GM18861 (cell line): ENCODE results near the gene PITRM1.
"Not testable (repeated sequence)": the region's sequence is repeated elsewhere in the genome, so short reads cannot be mapped to it uniquely, and the experiment has no call there.

Experiments used
- ATAC-seq: cut with Tn5 transposase; IDR thresholded peaks from one replicate; pipeline ENCODE4 v1.9.1; 2021; ENCODE audit not compliant: unreplicated experiment

Gene PITRM1

DNA sequence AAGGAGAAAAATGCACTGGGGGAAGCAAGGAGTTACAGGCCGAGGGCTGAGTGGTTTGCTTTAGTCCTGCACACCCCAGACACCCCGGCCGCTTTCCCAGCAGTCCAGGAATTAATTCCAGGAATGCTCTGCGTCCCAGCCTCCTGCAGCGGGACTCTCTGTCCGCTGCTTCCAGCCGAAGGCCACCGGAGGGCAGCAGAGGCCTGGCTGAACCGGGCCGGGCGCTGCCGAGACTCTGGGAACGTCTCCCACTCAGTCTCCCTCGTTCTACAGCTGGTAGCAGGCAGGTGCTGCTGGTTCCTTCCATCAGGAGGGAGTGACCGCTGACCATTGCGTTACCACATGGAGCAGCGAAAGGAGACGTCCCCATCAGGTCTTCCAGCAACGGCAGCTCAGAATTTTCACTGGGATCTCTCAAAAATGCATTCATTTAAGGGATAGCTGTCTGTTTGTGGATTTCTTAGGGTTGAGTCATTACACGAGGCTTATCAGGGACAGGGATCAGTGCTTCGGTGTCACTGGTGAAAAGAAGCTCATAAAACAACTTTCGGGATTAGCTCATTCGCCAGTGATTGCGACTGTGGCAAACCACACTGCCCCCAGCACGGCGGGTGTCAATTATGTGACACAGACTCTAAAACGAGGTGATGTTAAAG, 24.9 kb upstream of the PITRM1 start:
- no peak for ATAC-seq

GRCh38 chr10:3196958-3197347, 24.4 kb upstream of the PITRM1 start:
- ATAC-seq: no peak

DNA sequence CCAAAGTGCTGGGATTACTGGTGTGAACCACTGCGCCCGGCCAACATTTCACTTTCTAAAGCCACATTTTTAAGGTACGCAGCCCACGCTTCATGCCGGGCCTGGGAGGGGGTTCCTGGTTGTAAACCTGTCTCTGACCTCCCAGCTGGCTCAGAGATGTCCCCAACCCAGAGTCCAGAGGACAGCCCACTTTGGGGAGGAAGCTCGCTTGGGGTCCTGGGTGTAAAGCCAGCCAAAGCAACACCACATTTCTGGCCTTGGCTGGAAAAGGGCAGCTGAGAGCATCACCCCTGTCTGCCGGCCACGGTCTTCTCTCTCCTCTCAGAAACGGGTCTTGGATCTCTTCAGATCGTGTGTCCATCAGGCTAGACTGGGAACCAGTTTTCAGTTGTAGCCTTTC, 23.9 kb upstream of the PITRM1 start:
- no peak for ATAC-seq

- ATAC-seq: no peak
These were observed 23.1 kb upstream of the PITRM1 start for GRCh38 chr10:3195726-3196125.

- ATAC-seq: no peak
These were observed 22.7 kb upstream of the PITRM1 start for GRCh38 chr10:3195286-3195685.

GRCh38 chr10:3194871-3195270, 22.3 kb upstream of the PITRM1 start:
- ATAC-seq: no peak

DNA sequence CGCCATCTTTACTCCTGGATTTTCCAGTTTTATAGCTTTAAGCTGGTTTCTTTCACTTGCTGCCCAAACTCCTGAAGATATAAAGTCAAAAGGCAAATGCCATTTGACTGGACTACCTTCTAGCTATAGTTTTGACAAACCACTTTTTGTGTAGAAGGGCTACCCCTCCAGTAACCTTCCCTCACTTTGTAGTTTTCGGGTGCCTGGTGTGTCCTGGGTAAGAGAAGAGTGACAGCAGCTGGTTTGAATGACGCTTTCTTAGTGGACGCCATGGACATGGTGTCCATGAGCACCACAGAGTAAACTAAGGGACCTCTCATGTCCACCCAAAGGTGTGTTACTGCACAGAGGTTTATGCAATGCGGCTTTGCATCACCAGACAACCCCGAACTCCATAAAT, 21.2 kb upstream of the PITRM1 start:
- ATAC-seq: no peak

DNA sequence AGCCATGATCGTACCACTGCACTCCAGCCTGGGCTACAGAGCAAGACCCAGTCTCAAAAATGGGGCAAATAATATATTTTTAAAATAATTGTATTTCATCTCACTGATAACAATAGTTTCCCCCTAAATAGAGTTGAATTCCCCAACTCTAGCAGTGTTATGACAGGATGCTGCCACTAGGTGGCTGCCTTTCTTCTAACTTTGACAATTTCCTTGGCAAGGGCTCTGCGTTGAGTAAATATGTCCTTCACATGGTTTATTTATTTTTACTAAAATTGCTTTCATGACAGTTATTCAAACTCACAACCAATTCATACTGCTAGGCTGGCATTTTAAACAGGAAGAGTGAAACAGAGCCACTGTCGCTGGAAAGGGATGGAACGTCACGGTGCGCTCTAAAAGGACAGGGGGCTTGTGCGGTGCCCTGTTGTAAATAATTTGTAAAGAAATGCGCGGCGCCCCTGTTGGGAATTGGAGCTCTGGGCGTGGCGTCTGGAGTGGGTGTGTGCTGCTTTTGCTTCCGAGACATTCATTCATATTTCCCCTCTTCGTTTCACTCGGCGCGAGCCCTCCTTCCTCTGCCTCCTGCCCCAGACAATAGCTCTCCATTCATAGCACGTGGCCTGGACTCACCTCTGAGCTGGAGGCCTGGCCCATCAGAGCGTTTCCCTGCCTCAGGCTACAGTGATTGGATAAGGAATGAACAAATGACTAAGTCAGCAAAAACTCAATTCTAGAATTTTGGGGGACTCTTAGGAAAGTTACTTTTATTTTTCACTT, 20.5 kb upstream of the PITRM1 start:
- no peak for ATAC-seq

DNA sequence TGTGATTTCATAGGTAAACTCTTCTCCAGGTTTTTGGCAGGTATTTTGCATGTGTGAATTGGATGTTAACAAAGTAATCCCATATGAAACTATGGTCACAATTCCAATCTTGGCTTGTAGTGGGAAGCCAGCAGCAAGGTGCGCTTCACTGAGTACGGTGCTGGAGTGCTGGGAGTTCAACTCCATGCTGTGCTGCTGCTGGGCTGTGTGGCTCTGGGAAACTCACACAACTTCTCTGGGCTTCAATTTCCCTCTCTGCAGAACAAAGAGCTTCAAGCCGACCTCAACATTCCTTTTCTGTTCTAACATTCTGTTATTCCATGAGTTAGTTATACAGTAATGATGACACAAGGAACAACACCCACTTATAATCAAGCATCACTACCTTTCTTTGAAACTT, 18.2 kb upstream of the PITRM1 start:
- ATAC-seq: no peak

- ATAC-seq: not testable (repeated sequence)
These were observed 14.6 kb upstream of the PITRM1 start for GRCh38 chr10:3187229-3187628.

GRCh38 chr10:3186368-3186767, 13.8 kb upstream of the PITRM1 start:
- ATAC-seq: no peak

DNA sequence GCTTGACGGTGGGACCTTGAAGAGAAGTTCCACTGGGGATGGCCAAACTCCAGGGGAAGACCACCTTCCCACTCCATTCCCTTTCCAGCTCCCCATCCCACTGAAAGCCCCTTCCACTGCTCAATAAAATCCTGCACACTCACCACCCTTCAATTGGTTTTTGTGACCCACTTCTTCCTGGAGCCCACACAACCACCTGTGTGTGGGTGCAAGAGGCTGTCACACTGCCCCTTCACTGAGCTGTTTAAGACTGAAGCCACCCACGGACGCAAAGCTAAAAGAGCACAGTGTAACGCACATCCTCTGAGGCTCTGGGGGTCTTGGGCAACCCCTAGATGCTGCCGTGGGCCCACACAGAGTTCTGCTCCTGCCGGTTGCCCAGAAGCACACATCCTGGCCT, 12.8 kb upstream of the PITRM1 start:
- ATAC-seq: no peak

- no peak for ATAC-seq
These were observed 7.9 kb upstream of the PITRM1 start for GRCh38 chr10:3180355-3181025.

GRCh38 chr10:3179174-3179573, 6.6 kb upstream of the PITRM1 start:
- ATAC-seq: no peak

GRCh38 chr10:3178042-3178441, 5.5 kb upstream of the PITRM1 start:
- no peak for ATAC-seq

DNA sequence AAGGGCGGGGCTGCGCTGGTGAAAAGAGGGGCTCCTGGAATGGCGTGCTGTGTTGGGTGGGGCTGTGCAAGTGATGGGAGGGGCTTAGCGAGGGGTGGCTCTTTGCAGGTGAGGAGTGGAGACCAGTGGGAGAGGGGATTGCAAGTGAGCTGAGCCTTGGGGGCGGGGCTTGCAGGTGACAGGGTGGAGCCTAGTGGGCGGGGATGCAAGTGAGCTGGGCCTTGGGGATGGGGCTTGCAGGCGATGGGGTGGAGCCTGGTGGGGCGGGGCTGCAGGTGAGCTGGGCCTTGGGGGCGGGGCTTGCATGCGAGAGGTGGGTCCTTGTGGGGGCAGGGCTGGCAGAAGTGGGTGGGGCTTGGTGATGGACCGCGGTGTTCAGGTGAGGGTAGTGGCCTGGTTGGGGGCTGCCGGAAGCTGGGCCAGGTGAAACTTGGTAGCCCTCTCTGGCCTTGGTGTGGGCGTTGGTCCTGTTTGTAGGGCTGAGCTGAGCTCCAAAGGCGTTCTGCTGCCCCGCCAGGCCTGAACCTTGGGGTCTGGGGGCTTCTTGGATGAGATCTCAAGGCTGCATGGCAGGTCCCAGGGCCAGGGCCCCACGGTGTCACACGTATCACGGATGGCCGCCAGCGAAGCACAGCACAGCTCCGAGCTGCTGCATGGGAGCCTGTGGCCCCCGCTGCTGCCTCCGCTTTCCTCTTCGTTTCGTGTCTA, 743 bp upstream of the PITRM1 start:
- ATAC-seq: peak; percentile 3

DNA sequence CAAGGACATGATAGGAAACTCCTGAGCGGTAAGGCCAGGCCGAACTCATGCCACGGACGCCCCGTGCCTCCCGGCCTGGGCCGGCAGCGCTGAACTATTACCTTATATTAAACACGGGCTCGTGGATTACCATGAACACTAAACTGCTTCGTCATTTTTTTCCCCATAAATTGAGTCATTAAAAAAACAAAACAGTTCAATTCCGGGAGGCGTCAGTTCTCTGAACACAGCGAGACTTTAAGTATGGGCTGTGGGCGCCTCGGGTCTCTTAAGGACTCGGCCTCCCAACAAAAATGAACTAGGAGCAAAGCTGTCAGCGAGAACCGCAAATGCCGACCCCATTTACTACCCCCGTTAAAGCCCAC, 519 bp downstream of the PITRM1 start:
- no peak for ATAC-seq

DNA sequence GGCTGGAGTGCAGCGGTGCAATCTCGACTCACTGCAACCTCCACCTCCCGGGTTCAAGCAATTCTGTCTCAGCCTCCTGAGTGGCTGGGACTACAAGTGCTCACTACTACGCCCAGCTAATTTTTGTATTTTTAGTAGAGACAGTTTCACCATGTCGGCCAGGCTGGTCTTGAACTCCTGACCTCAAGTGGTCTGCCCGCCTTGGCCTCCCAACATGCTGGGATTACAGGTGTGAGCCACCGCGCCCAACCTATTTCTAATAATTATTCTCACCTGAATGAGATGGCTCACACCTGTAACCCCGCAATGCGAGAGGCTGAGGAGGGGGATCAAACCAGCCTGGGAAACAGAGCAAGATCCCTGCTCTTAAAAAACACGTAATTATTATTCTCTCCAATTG, 1.1 kb downstream of the PITRM1 start:
- ATAC-seq: not testable (repeated sequence)

DNA sequence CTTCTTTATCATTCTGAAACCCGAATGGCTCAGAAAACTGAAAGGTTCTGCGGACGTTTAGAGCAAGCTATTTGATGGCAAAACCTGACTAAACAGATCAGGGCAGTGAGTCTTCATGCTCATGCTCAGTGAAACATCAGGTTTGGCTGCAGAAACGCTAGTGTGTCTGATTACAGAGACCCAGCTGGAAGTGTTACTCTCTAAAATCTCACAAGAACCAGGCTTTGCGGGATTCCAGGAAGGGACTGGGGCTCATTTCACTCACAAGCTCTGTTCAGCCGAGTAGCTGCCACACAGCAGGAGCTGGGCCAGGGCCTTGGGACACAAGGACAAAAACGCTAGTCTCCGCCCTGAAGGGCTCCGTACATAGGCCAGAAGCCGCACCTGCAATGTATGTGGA, 2.9 kb downstream of the PITRM1 start:
- no peak for ATAC-seq

- ATAC-seq: no peak
These were observed 3.3 kb downstream of the PITRM1 start for GRCh38 chr10:3169271-3169670.

DNA sequence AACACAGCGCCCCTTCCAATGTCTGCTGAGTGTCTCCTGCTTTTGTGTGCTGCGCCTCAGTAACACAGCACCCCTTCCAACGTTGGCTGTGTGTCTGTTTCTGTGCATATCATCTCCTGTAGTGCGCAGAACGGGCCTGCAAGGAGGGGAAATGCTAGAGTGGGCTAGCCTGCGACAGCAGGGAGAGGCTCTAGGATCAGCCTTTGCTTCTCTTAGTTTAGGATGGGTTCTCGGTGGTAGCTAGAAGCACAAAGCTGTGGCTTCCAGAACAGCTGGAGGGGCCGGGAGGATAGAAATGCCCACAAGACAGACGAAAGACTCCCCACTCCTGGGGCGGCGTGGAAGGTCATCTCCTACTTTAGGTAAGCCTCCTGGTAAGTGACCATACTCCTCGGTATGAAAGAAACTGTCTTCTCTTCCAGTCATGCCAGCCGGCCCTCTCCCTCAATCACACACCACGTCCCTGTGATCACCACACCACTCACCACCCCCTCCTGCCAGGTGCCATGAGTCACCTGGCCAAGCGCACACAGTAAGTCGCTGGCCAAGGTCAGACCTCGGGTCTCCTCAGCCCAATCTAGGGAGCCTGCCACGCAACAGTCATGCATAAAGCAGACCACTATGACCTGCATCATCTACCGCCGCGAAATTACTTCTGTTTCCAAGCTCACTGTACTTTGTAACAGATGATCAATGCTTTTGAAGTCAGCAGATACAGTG, 4.8 kb downstream of the PITRM1 start:
- ATAC-seq: no peak
